ENCODE results near the gene ZNF17. TPM values are rescaled to one million over a fixed set of nuclear protein-coding genes. Genes with fewer than 3 reads are reported as not detected.

ZNF17 gene
- total and polyA plus RNA-seq, 2 experiments from 2014 or later = 2.6 to 10.7 TPM

- TF ChIP-seq JUNB (IDR thresholded peaks at IDR 0.05; ENCODE audit: unreplicated experiment) (no peak), REST (IDR thresholded peaks at IDR 0.05; ENCODE audit: unreplicated experiment) (no peak), ZNF331 (CRISPR knock-in tag; IDR thresholded peaks at IDR 0.05; ENCODE audit: low read depth) (no peak), EZH2phosphoT487 (IDR thresholded peaks at IDR 0.05; ENCODE audit: unreplicated experiment) (no peak), NANOG (IDR thresholded peaks at IDR 0.05; ENCODE audit: borderline replicate concordance) (no peak), CTCF (conservative IDR thresholded peaks at IDR 0.05; ENCODE audit: low read depth in 2 of 2) (no peak)
Observed at GRCh38 chr19:57366776-57367175, 44.2 kb upstream of the ZNF17 start (continued).

DNA sequence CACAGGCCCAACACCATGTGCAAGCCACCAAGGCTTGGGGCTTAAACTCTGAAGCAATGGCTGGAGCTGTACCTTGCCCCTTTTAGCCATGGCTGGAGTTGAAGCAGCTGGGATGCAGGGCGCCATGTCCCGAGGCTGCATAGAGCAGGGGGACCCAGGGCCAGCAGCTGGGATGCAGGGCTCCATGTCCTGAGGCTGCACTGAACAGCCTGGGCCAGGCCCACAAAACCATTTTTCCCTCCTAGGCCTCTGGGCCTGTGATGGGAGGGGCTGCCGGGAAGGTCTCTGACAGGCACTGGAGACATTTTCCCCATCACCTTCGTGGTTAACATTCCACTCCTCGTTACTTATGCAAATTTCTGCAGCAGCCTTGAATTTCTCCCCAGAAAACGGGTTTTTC, 36.8 kb upstream of the ZNF17 start:
- H3F3A ChIP-seq (replicated peaks; ENCODE audit: low read depth) = no peaks in the 10 kb centered on the region
- H3K36me3 Mint-ChIP-seq (ENCODE audit: low read depth) = peaks cover 81% of the 10 kb centered on the region
- H3K4me3 Mint-ChIP-seq = no peak overlapping the region
- no peaks in the 10 kb centered on the region for H3K4me1 Mint-ChIP-seq
- DNase-seq (ENCODE audit: low spot score) (no peak), ATAC-seq (no peak)
- peaks cover 4% of the 10 kb centered on the region; the same call in 1 of the 2 replicates for H3K36me3 ChIP-seq (ENCODE audit: insufficient read depth)
- H2AFZ ChIP-seq = no peak overlapping the region
- no peak overlapping the region for H3K4me2 ChIP-seq
- H3K27me3 Mint-ChIP-seq (ENCODE audit: insufficient read depth, low read depth, poor library complexity) = peaks cover 8% of the 10 kb centered on the region
- H3K27me3 ChIP-seq (ENCODE audit: insufficient read depth) = no peaks in the 10 kb centered on the region
- no peaks in the 10 kb centered on the region for H3K4me1 ChIP-seq (ENCODE audit: insufficient read depth)
- H3K27ac Mint-ChIP-seq = no peak overlapping the region
- H3K9me3 Mint-ChIP-seq = peaks cover 66% of the 10 kb centered on the region
- H4K20me1 ChIP-seq (replicated peaks; ENCODE audit: insufficient read depth) = no peaks in the 10 kb centered on the region
- no peaks in the 10 kb centered on the region for H3K79me2 ChIP-seq (replicated peaks; ENCODE audit: insufficient read depth)
- H3K4me3 ChIP-seq = no peak overlapping the region
- H3K27ac ChIP-seq (ENCODE audit: low read depth) = no peak overlapping the region
- peaks cover 3% of the 10 kb centered on the region; the same call in 1 of the 2 replicates for H3K9me2 ChIP-seq (ENCODE audit: insufficient read depth)
- TF ChIP-seq, protein P1, sequence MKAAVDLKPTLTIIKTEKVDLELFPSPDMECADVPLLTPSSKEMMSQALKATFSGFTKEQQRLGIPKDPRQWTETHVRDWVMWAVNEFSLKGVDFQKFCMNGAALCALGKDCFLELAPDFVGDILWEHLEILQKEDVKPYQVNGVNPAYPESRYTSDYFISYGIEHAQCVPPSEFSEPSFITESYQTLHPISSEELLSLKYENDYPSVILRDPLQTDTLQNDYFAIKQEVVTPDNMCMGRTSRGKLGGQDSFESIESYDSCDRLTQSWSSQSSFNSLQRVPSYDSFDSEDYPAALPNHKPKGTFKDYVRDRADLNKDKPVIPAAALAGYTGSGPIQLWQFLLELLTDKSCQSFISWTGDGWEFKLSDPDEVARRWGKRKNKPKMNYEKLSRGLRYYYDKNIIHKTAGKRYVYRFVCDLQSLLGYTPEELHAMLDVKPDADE (IDR thresholded peaks at IDR 0.05) = no peak
- no peak for TF ChIP-seq EZH2 (IDR thresholded peaks at IDR 0.05; ENCODE audit: low read depth, unreplicated experiment)
- no peak for TF ChIP-seq ZNF114 (CRISPR knock-in tag; IDR thresholded peaks at IDR 0.05)
- TF ChIP-seq NANOG (IDR thresholded peaks at IDR 0.05; ENCODE audit: borderline replicate concordance) = no peak
- TF ChIP-seq ZNF331 (CRISPR knock-in tag; IDR thresholded peaks at IDR 0.05; ENCODE audit: low read depth) = no peak
- TF ChIP-seq STAT1 (IDR thresholded peaks at IDR 0.05; ENCODE audit: unreplicated experiment) = no peak
- no peak for TF ChIP-seq EZH2phosphoT487 (IDR thresholded peaks at IDR 0.05; ENCODE audit: unreplicated experiment)
- TF ChIP-seq REST (IDR thresholded peaks at IDR 0.05; ENCODE audit: unreplicated experiment) = no peak
- TF ChIP-seq CTCF (conservative IDR thresholded peaks at IDR 0.05; ENCODE audit: low read depth in 2 of 2) = no peak

Measured in GM23338 (cell line).